DND-41 (cell line): ENCODE data around the gene JARID2.

Experiments
- ATAC-seq: fragments of 200-7000 bp; cut with Tn5 transposase; 3 replicates; pipeline ENCODE4 v1.9.1; 2021; ENCODE audit warnings: low read depth; ENCODE audit not compliant: insufficient read depth
- DNase-seq: peaks from one replicate; pipeline ENCODE4 v3.0.0-alpha.2; 2020
- H2AFZ ChIP-seq: 2 replicates; pipeline ENCODE4 v1.6.0; 2012; ENCODE audit warnings: low read depth, low read length
- H3K27ac ChIP-seq: 2 replicates; pipeline ENCODE4 v1.5.1; 2012; ENCODE audit warnings: low read length, inconsistent platforms
- H3K27me3 ChIP-seq: fragments of 200-600 bp; sonication (generic); 2 replicates; pipeline ENCODE4 v1.6.0; 2012; ENCODE audit warnings: low read length, mild to moderate bottlenecking, inconsistent platforms; ENCODE audit not compliant: insufficient read depth, poor library complexity
- H3K36me3 ChIP-seq: 2 replicates; pipeline ENCODE4 v1.5.1; 2012; ENCODE audit warnings: low read length, inconsistent platforms; ENCODE audit not compliant: insufficient read depth
- H3K4me1 ChIP-seq: 2 replicates; pipeline ENCODE4 v1.5.1; 2012; ENCODE audit warnings: mild to moderate bottlenecking, low read length; ENCODE audit not compliant: insufficient read depth
- H3K4me2 ChIP-seq: 2 replicates; pipeline ENCODE4 v1.6.0; 2012; ENCODE audit warnings: mild to moderate bottlenecking, moderate library complexity, low read length, inconsistent platforms; ENCODE audit not compliant: insufficient read depth
- H3K4me3 ChIP-seq, 2 experiments: fragments of 200-600 bp in 1 of 2; shearing (Covaris generic) in 1 of 2; 2 replicates each; pipeline ENCODE4 v1.5.1; 2012 to 2016; ENCODE audit warnings: inconsistent platforms in 2 of 2, low read length in 2 of 2, mild to moderate bottlenecking in 2 of 2, low read depth in 1 of 2, moderate library complexity in 1 of 2
- H3K79me2 ChIP-seq: 2 replicates; pipeline ENCODE4 v1.6.0; 2012; ENCODE audit warnings: low read length, inconsistent platforms; ENCODE audit not compliant: insufficient read depth
- H3K9ac ChIP-seq: 2 replicates; pipeline ENCODE4 v1.6.0; 2012; ENCODE audit warnings: low read depth, mild to moderate bottlenecking, inconsistent platforms, low read length, moderate library complexity
- H3K9me3 ChIP-seq: 2 replicates; pipeline ENCODE4 v1.5.1; 2012; ENCODE audit warnings: low read length, moderate library complexity, mild to moderate bottlenecking, inconsistent platforms; ENCODE audit not compliant: insufficient read depth, severe bottlenecking
- H4K20me1 ChIP-seq: 2 replicates; pipeline ENCODE4 v1.6.0; 2012; ENCODE audit warnings: low read length; ENCODE audit not compliant: insufficient read depth
- EZH2 ChIP-seq: IDR thresholded peaks from 3 replicates; pipeline ENCODE4 v1.6.1; 2012; ENCODE audit warnings: borderline replicate concordance, low read depth, mild to moderate bottlenecking, moderate library complexity, low read length, inconsistent platforms; ENCODE audit not compliant: severe bottlenecking
- TF ChIP-seq, protein P1 (sequence below): IDR thresholded peaks from 2 replicates; pipeline ENCODE4 v1.5.1; 2012; ENCODE audit warnings: borderline replicate concordance, low read length, moderate library complexity, mild to moderate bottlenecking; ENCODE audit not compliant: poor library complexity, severe bottlenecking; ENCODE audit errors: extremely low read depth

Gene JARID2

DNA sequence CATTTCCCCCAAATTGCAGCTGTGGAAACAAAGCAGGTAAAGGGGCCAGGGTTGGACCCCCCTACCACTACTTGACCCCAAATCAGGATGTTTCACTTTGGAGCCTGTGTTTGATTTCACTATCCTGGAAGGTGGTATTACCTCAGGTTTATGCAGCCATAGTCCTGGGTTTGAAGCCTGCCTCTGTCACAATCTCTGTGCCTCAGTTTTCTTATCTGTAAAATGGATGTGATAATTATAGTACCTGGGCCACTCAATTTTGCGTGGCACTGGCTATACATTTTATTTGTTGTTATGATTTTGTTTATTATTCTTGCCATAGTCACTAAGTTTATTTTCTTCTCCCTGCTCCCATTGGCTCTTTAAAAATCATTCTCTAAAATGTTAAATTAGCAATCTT is 26.7 kb downstream of the JARID2 start:
- no peaks in the 10 kb centered on the region for H3K9me3 ChIP-seq
- H3K4me2 ChIP-seq, result no peak overlapping the region
- H3K27me3 ChIP-seq, result no peaks in the 10 kb centered on the region
- TF ChIP-seq EZH2, result no peak
- TF ChIP-seq, protein P1, sequence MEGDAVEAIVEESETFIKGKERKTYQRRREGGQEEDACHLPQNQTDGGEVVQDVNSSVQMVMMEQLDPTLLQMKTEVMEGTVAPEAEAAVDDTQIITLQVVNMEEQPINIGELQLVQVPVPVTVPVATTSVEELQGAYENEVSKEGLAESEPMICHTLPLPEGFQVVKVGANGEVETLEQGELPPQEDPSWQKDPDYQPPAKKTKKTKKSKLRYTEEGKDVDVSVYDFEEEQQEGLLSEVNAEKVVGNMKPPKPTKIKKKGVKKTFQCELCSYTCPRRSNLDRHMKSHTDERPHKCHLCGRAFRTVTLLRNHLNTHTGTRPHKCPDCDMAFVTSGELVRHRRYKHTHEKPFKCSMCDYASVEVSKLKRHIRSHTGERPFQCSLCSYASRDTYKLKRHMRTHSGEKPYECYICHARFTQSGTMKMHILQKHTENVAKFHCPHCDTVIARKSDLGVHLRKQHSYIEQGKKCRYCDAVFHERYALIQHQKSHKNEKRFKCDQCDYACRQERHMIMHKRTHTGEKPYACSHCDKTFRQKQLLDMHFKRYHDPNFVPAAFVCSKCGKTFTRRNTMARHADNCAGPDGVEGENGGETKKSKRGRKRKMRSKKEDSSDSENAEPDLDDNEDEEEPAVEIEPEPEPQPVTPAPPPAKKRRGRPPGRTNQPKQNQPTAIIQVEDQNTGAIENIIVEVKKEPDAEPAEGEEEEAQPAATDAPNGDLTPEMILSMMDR, result no peak
- DNase-seq (no peak), ATAC-seq (no peak)
- H3K27ac ChIP-seq, result no peak overlapping the region
- H3K9ac ChIP-seq, result no peak overlapping the region
- peaks cover 96% of the 10 kb centered on the region for H3K79me2 ChIP-seq
- no peaks in the 10 kb centered on the region for H3K36me3 ChIP-seq
- no peak overlapping the region for H3K4me3 ChIP-seq
- H4K20me1 ChIP-seq, result peaks cover 66% of the 10 kb centered on the region
- H2AFZ ChIP-seq, result no peak overlapping the region
- H3K4me1 ChIP-seq, result no peaks in the 10 kb centered on the region

DNA sequence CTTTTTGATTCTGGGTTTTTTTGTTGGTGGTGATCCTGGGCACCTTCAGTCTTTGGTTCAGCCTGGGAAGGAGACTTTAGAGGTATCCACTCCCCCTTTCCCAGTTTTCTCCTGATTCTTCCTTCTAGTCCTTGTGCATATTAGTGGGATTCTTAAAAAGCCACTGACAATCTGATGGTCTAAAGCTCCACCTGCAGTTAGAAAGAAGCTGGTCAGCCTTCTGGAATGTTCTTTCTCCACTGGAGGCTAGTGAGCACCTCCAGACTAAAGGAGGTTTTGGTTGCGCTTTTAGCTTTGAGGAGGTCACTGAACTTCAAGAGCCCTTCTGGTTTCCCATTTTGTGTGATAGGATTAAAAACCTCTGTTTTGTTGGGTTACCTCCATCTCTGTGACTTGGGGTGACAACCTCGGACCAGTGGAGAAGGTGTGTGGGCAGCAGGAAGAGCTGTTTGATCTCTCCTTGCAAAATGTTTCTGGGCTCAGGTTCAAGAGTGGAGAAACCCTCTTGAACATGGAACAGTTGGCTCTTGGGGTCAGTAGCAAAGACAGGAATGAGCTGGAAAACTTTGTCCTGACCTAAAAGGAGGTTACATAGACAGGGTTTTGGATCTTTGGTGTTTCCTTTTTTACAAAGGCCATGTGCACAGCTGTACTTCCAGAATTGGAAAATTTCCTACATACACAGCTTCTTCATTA is 29.0 kb downstream of the JARID2 start:
- TF ChIP-seq, protein P1, result no peak
- TF ChIP-seq EZH2, result no peak
- DNase-seq (no peak), ATAC-seq (no peak)
- Histone ChIP-seq H2AFZ (no peak overlapping the region), H4K20me1 (peaks cover 52% of the 10 kb centered on the region), H3K4me1 (no peaks in the 10 kb centered on the region), H3K27ac (no peak overlapping the region), H3K36me3 (no peaks in the 10 kb centered on the region), H3K27me3 (no peaks in the 10 kb centered on the region), H3K79me2 (peaks cover 85% of the 10 kb centered on the region), H3K4me3 (no peak overlapping the region), H3K4me2 (no peak overlapping the region), H3K9me3 (no peaks in the 10 kb centered on the region), H3K9ac (no peak overlapping the region)

DNA sequence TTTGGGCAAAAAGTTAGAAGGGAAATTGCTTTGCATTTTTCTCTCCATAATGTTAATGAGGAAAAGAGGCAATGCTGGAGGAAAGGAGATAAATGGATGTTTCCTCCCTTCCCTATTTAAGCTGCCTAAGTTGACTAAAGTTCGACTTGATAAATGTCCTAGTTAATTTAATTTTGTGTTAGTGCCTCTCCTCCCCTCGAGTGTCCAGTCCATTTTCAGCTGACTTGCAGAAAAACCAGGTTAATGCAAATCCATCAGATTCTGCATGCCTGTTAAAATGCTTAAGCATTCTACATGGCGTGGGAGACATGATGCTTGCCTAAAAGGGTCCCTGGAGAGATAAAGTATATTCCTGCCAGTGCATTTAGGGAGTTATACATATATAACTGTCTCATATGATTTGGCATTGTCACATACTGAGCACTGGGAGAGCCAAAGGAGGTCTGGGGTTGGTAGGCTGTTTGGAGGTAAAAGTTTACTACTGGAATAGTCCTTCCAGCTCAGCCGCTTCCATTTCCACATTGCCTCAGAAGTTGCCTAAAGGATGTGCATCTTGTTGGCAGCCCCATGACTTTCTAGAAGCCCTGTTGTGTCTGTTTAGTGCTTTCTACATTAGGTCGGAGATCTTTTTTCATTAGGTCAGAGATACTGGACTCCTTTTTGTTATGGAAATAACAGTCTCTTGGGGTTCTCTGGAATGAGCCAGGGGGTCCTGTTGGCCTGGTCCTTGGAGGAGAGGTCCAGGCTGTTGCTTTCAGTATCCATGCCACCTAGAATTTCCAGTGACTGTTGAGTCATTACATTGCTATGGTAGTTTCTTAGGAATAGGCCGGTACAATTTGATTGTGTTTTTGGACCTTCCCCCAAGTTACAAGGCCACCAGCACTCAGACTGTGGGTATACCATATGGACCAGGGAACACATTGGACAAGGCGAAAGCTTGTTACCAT is 30.4 kb downstream of the JARID2 start:
- TF ChIP-seq, protein P1, result no peak
- TF ChIP-seq EZH2, result no peak
- Histone ChIP-seq H3K36me3 (no peaks in the 10 kb centered on the region), H3K27ac (no peak overlapping the region), H3K4me3 (no peak overlapping the region), H2AFZ (no peak overlapping the region), H3K4me1 (no peaks in the 10 kb centered on the region), H3K79me2 (peaks cover 85% of the 10 kb centered on the region), H3K9ac (no peak overlapping the region), H3K9me3 (no peaks in the 10 kb centered on the region), H3K27me3 (no peaks in the 10 kb centered on the region), H3K4me2 (no peak overlapping the region), H4K20me1 (peaks cover 57% of the 10 kb centered on the region)
- ATAC-seq (no peak), DNase-seq (no peak)
